Non-pigmented ciliary epithelial cell (primary cell): ENCODE results near the gene UMPS.

Experiments
- DNase-seq: peaks from one replicate; pipeline ENCODE4 v3.0.0-alpha.2; 2010; ENCODE audit warnings: low read depth

Gene UMPS

DNA sequence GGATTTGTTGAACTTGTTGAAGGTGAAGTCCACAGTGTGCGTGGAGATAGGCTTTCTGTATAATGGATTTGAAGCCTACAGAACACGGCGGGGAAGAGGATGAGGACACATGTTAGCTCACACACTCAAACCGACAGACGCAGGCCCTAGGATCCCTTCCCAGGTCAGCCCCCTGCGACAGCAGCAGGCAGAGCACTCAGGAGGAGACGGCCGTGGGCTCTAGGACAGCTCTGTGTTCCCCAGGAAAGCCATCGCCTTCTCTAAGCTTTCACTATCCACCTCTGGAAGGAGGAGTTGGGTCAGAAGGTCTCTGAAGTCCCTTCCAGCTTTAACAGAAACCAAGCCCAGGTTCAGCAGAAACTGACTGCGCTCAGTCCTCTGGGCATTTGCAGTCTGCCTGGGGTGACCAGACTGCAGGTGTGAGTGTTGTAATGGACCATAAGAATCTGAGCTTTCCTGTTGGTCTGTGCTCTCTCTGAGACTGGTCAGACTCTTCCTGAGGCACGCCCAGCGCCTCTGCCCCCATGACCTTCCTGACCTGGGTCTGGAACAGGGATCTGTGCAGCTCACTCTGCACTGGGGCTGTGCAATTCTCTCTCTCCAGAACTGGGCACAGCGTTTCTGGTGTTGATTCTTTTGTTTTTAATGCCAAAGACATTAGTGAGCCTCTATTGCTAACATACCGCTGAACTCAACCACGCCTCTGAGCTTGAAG is 33.5 kb downstream of the UMPS start:
- DNase-seq = no peak

DNA sequence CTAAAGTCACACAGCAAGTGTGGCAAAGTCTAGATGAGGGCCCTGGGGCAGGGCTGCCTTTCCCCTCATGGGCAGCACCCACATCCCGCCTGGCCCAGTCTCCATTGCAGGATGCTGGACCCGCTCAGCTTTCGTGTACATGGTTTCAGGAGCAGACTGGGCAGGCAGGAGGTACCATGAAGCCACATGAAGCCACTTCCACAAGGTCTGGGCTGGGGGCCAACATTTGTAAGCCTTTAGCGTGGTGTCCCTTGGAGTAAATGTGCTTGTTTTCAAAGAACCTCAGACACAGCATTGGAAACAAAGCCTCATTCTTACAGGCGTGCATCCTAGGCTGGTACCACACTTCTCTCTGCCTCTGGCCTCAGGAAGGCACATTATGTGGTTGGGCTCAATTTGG is 34.5 kb downstream of the UMPS start:
- DNase-seq = no peak

DNA sequence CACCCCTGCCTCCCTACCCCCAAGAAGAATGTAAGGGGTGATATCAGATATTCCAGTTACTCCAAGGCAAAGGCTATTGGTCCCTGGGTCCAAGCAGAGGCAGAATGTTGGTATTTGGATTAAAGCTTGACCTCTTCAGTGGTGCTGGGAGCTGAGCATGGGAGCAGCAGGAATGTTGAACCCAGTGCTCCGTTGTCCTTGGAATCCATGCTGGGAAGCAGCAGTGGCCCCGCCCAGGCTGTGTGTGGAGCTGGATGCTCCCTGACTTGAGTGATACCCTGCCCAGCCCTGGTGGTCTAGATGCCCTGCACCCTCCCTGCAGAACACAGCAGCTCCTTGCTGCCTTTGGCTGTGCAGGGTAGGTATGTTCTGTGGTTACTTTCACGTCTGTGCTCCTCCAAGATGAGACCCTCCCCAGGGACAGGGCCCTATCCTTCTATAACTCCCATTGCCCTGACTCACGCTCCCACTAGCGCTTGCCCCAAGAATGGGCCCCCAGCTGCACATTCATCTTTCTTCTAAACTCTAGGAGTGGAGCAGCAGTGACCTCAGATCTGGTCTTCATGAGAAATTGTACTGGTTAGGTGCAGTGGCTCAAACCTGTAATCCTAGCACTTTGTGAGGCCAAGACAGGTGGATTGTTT is 35.1 kb downstream of the UMPS start:
- DNase-seq = no peak

DNA sequence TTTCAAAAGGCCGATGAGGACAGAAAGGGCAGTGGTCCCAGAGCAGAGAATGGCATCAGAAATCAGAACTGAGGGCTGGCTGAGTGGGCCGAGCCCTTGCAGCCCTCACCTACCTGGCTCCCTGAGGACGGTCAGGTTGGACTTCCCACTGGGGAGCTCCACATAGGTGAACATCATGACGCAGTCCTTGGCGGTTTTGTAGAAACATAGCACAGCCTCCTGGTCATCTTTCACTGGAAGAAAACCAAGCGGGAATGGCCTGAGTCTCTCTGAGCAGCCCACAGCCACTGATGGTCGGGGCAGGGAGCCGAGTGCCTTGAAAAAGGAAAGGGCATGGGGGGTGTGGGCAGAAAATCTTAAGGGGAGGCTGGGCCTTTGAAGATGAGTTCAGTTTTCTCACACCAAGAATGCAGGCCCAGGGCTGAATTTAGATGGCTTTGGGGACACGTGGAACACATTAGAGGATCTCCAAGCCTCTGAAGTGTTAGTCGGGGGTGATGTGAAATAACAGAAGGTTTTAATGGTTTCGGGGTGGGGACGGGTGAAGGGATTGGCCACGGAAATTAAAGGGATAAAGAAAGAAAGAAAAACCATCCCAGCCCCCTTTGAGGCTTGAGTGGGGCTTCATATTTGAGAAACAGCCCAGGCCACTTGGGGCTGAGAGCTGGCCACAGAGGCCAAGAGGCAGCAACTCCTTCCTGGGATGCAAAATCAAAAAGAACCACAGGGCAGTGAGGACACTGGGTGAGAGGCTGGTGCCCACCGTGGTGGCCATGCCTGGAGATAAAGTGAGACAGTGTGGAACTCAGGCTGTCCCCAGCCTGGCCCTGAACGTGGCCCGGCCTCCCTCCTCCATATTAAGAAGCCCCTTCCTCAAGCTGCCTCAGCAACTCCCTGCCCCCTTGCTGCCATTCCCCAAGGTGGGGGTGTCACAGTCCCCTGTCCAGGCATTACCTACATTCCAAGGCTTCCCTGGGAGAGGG is 36.2 kb downstream of the UMPS start:
- DNase-seq = no peak

DNA sequence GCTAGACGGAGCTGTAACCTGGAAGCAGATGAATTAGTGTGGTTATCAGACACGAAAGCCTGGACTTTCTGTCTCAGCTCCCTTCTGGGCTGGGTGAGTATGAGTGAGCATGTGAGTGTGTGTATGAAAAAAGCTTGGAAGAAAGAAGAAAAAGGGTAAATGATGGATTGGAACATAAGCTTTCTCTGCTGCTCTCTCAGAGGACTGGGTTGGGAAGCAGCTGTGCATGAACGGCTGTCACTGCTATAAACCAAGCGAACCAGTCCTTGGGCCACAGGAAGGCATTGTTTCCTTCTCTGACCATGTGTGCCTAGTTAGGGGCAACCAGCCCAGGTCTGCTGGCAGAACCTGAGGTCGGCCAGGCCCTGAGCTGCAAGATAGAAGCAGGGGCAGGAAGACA is 37.0 kb downstream of the UMPS start:
- DNase-seq = no peak

DNA sequence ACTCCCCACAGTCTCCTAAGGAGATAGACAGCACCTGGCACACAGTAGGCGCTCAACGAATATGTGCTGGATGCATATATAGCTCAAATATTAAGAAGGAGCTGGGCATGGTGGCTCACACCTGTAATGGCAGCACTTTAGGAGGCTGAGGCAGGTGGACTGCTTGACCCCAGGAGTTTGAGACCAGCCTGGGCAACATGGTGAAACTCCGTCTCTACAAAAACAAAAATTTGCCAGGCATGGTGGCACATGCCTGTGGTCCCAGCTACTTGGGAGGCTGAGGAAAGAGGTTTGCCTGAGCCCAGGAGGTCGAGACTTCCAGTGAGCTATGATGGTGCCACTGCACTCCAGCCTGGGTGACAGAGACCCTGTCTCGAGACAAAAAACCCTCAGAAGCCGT is 37.4 kb downstream of the UMPS start:
- DNase-seq = no peak

DNA sequence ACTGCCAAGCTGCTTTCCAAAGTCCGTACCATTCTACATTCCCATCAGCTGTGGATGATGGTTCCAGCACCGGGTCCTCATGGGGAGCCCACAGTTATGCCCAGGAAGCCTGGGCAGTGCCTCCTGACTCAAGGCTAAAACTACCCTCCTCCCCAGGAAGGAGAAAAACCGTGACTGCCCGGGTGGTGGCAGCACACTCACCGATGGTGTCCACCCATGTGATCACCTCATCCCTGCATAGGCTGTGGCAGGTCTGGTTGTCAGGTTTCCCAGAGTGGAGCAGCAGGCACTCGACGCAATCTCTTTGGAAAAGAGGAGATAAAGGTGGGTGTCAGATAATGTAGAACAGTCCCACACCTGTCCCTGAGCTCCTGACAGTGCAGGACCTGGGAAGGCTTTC is 38.6 kb downstream of the UMPS start:
- DNase-seq = no peak

DNA sequence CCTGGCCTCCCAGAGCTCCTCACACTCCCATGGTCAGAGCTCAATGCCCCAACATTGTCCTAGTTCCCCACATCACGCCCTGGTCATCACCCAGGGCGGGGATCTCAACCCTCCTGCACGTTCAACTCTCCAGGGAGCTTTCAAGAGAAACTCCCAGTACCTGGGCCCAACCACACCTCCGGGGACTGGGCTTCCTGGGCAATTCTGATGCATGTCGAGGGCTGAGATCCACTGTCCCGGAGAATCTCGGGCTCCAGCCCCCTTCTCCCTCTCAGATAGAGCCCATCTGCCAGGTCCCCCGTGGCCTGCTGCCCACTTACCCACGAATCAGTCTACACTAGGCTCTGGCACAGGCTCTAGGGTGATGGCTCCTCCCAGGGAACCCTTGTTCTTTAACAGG is 39.2 kb downstream of the UMPS start:
- no peak for DNase-seq

DNA sequence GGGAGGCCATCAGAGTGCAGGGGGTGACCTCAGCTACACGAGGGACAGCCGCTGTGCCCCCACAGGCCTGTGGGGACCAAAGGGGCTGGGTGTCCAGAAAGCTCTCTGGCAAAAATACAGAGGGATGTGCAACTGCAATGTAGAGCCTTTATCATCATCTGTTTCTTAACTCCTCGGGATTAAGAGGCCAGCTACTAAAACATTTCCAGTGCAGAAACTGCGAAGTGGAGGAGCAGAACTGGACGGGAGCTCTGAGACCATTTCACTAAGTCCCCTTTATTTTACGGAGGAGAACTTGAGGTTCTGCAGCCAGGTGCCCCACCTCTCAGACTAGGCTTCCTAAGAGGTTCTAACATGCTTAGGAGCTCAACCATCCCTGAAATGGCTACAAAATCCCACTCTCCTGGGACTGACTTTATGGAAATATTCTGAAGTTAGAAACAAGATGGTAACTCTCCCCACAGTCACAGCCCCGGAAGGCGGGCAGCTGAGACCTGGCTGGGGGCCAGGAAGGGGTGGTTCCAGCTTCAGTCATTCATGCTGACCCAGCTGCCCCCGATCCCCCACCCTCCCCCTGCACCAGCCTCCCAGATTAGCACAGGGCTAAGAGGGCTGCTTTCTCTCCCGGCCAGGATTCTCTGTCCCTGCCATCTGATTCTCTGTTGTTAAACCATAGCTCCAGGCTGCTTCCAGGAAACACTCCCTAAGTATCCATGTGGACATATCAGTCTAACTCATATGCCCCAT is 40.3 kb downstream of the UMPS start:
- DNase-seq = no peak

DNA sequence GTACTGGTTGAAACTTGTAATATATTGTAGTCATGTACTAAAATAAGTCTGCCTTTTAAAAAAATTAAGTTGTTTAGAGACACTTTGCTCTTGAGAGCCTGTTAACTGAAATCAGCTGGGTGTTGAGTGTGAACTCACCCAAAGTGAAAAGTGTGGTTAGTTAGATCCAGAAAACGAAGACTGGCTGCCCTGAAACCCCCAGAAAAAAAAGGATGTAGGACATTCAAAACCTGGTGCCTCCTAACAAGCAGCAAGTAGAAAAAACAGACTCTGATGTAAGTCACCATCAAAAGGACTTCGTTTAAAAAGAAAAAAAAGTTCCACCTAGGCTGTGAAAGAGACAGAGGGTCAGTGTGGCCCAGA is 40.8 kb downstream of the UMPS start:
- no peak for DNase-seq

DNA sequence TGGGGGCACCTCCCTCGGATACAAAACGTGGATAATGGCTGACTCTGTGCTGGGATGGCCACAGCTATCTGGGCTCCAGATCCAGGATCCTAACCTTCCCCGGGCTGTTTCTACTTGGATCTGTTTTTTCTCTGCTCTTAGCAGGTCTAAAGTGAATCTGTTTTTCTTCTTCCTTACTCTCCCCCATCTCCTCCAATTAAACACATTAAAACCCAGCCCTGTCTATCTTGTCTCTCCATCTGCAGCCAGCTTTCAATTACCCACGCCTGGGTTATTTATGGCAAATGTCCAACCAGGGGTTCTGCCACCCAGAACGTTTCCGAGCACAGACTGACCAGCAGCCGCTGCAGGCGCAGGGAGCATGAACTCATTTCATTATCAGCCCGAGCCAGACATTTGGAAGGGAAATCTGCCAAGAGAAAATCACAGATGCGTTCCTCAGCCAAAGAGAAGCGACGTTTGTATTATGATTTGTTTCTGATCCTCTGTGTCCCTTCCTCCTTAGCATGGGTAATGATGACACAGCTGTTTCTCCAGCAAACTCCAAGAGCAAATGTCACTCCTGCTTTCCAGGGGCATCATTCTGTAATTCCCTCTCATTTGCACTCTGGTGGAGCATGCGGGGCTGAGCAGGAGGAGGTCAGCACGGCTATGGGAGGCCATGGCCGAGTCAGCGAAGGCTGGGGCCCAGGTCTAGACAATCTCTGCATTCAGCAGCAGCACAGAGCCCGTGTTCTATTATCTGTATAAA is 42.0 kb downstream of the UMPS start:
- DNase-seq = peak; percentile 34

DNA sequence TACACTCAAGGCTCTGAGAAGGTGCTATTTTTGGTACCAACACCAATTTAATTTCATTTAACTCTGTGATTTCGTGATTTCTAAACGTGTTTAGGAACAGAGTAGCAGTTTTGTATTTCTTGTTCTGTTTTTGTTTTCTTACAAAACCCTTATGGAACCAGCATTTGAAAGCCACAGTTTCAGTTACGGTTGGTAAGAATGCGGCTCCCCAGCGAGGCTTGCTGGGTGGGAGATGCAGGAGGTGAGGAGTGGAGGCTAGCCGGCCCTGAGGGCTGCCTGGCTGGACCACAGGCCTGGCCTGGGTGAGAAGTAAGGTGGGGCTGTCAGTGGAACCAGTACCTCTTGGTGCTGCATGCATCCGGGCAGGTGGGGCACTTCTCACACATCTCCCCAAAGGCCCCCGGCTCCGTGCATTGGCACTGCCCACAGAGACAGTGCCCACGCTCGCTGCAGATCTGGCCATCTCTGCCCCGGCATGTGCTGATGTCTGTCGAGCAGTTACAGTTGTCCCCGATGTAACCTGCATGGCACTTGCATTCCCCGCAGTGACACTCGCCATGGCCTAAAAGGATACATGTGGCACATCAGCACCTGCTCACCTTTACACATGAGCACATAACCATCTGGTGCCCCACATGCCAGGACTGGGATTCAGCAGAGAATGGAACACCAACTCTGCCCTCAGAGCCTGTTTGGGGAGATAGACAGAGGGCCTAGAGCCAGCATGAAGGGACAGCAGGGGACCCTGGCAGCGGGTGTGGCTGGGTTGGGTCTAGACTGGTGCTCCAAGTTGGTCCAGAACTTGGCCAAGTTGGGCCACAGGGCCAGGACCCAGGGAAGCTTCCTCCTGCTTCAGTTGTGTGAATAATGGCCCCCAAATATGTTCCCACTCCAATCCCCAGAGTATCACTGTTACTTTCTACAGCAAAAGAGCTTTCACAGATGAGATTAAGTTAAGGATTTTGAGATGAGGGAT is 43.4 kb downstream of the UMPS start:
- no peak for DNase-seq

DNA sequence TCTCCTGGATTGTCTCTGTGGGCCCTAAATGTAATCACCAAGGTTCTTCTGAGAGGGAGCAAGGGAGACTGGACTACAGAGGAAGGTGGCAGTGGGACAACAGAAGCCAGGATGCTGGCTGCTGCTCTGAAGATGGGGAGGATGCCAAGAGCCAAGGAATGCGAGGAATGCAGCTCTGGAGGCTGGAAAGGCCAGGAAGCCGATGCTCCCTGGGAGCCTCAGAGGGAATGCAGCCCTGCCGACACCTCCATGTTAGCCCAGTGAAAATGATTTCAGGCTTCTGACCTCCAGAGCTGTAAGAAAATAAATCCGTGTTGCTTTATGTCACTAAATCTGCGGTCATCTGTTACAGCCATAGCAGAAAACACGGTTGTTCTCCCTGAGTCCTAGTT is 44.1 kb downstream of the UMPS start:
- DNase-seq = peak; percentile 31

DNA sequence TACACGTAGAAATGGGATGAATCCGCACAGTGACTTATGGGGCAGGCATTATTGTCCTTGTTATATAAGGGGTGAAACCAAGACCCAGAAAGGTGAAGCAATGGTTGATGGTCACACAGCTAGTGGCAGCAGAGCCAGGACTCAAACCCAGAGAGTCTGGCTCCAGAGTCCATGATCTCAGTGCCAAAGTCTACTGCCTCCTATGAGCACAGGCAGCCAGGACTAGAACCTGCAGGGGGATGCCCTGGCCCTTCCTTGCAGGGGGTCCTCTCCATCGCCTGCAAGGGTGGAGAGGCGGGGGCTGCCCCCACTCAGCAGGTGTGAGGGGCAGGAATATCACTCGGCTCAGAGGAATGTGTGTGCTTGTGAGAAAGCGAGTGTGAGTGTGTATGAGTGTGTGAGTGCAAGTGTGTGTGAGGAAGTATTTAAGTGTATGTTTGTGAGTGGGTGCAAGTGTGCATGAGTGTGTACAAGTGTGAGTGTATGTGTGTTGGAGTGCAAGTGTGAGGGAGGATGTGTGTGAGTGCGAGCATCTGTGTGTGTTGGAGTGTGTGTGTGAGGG is 44.7 kb downstream of the UMPS start:
- DNase-seq = no peak

DNA sequence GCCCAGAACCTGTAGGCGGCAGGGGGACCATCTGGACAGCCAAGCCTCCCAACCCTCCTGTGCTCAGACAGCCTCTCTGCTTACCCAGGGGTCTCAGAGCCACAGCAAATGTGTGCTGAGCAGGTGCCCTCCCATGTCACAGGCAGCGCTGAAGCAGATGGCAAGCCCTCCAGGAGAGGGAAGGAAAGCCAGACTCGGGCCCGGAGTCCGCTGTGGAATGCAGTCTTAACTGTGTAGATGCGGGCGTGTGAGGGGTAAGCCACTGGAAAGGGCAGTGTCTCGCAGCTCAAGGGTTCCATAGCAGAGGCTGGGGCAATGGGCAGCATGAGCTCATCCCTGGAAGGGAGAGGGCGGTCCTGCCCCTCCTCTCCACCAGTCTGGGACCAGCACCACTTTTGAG is 45.6 kb downstream of the UMPS start:
- DNase-seq = no peak

DNA sequence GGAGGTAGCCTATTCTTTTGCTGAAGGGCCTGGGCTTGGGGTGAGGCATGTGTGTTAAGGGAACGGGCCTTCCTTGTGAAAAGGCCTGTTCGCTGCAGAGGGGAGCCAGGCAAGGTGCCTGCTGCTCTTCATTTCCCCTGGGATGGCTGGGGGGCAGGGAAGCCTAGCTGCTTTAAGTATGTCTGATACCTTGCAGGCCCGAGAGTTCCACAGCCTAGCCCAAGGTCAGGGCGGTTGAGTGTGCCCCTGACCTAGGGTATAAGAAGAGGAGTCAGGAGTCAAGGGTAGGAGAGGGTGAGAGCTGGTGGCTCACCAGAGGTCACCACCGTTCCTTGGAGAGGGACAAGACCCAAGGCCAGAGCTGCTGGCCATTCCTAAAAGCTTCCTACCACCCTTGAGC is 46.6 kb downstream of the UMPS start:
- DNase-seq = no peak

DNA sequence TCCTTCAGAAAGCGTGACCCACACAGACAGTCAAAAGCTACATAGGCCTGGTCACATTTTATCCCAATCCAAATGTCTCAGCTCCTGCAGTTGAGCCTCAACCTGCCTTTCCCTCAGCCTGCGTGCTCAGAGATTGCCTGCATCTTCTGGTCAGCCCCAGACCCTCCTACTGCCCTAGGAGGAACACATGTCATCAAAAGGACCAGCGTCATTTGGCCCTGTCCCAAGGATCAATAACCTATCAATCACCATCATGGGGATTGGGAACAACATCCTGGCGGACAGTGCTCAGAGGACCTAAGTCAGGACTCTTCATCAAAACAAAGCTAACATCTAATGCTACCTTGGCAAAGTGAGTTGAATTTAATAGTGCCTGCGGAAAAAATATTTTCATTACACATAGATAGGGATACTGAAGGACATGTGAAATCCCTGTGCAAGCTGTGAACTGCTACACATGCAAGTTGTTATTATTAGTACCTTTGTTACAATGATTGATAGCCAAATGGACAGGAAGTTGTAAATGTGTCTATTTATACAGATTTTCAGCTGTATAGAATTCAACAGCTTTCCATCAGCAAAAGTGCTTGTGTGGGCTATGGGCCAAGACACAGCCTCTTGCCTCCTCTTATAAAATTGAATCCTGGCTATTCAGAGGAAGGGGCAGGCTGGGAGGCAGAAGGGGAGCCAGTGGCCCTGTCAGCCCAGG is 47.7 kb downstream of the UMPS start:
- no peak for DNase-seq

DNA sequence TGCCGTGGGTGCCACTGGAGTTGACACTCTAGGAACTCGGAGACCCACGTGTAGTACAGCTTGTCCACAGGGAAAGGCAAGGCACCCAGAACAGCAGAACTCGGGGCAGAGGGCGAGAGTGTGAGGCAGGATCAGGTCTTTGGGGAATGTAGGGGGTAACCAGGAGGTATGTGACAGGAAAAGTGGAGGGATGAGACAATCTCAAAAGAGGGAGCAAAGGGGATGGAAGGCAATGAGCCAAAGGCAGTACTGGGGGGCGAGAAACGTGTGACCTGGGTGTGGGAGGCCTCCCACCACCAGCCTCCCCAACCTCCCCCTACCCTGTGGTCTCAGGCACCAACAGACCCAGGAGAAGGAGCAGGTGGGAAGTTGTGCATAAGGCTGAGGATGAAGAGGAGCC is 48.9 kb downstream of the UMPS start:
- DNase-seq = no peak

DNA sequence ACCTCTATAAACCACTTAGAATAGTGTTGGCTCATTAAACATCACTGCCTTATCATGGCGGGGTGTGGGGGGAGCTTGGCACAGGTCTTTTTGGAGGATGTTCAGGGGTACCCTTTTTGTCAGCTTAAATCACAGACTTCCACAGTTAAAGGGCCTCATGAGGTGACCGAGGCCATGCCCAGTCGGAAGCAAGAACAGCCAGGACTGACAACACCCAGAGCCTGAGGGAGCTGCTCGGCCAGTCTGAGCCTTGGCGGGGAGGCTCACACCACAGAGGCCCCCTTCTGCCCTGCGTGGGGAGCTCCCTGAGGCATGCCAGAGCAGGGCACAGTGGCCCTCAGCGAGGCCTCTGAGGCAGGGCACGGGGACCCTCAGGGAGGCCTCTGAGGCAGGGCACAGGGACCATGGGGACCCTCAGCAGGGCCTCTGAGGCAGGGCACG is 49.5 kb downstream of the UMPS start:
- no peak for DNase-seq
